Stimulated activated CD4-positive, alpha-beta T cell treated with anti-CD3 and anti-CD28 coated beads, Interleukin-1b, Interleukin-23, amount 100 ng/mL, for 24 hours (primary cell): ENCODE results near the gene CTCFL.

ENCODE experiments used
- DNase-seq, 4 experiments: peaks; one replicate each; pipeline ENCODE4 v3.0.0-alpha.2; 2020; ENCODE audit warnings: low read depth in 4 of 4, low spot score in 1 of 4

The CTCFL gene

GRCh38 chr20:57448764-57449354 lies 76.1 kb downstream of the CTCFL start:
- DNase-seq = no peak
